H9 (cell line): ENCODE measurements around the gene FGF21. TPM values are rescaled to one million over a fixed set of nuclear protein-coding genes. Genes with fewer than 3 reads are reported as not detected.
A peak's percentile ranks its signal among the peaks of the same experiment; 100 is the strongest.

Experiments used
- DNase-seq: peaks from one replicate; pipeline ENCODE4 v3.0.0-alpha.2; 2017
- H2AFZ ChIP-seq: one replicate; pipeline ENCODE4 v1.6.1; 2013; ENCODE audit warnings: mild to moderate bottlenecking, low read length, control low read depth, moderate library complexity
- H2AK5ac ChIP-seq: 2 replicates; pipeline ENCODE4 v1.6.1; 2013; ENCODE audit warnings: low read length, control low read depth, mixed read lengths; ENCODE audit not compliant: insufficient read length
- H2BK120ac ChIP-seq: one replicate; pipeline ENCODE4 v1.6.1; 2013; ENCODE audit warnings: low read depth, mild to moderate bottlenecking, low read length, control low read depth, inconsistent platforms; ENCODE audit not compliant: poor library complexity, severe bottlenecking
- H2BK12ac ChIP-seq: 2 replicates; pipeline ENCODE4 v1.6.1; 2013; ENCODE audit warnings: low read length, control low read depth, mixed read lengths, low read depth; ENCODE audit not compliant: insufficient read length
- H2BK15ac ChIP-seq: 2 replicates; pipeline ENCODE4 v1.6.1; 2013; ENCODE audit warnings: low read depth, low read length, control low read depth
- H2BK20ac ChIP-seq: one replicate; pipeline ENCODE4 v1.6.1; 2013; ENCODE audit warnings: low read depth, mild to moderate bottlenecking, low read length, control low read depth, inconsistent platforms; ENCODE audit not compliant: poor library complexity, severe bottlenecking
- H2BK5ac ChIP-seq: 2 replicates; pipeline ENCODE4 v1.6.1; 2013; ENCODE audit warnings: low read length, control low read depth, mixed read lengths; ENCODE audit not compliant: insufficient read length
- H3K14ac ChIP-seq: 2 replicates; pipeline ENCODE4 v1.6.1; 2013; ENCODE audit warnings: low read length, control low read depth; ENCODE audit not compliant: insufficient read depth
- H3K18ac ChIP-seq: 2 replicates; pipeline ENCODE4 v1.6.1; 2013; ENCODE audit warnings: low read depth, mild to moderate bottlenecking, mixed read lengths, low read length, control low read depth; ENCODE audit not compliant: insufficient read length
- H3K23ac ChIP-seq: 2 replicates; pipeline ENCODE4 v1.6.1; 2013; ENCODE audit warnings: low read length, control low read depth, mixed read lengths, low read depth; ENCODE audit not compliant: insufficient read length
- H3K23me2 ChIP-seq: 2 replicates; pipeline ENCODE4 v1.6.1; 2013; ENCODE audit warnings: low read depth, mild to moderate bottlenecking, mixed read lengths, low read length, control low read depth; ENCODE audit not compliant: insufficient read length, poor library complexity, severe bottlenecking
- H3K27ac ChIP-seq: 2 replicates; pipeline ENCODE4 v1.5.1; 2013; ENCODE audit warnings: low read length, control low read depth, mixed read lengths, low read depth; ENCODE audit not compliant: insufficient read length
- H3K27me3 ChIP-seq: 2 replicates; pipeline ENCODE4 v1.6.1; 2013; ENCODE audit warnings: low read length, control low read depth, inconsistent platforms; ENCODE audit not compliant: insufficient read depth
- H3K4ac ChIP-seq: 2 replicates; pipeline ENCODE4 v1.6.1; 2013; ENCODE audit warnings: low read depth, mild to moderate bottlenecking, control low read depth, inconsistent platforms, low read length, moderate library complexity
- H3K4me1 ChIP-seq: 2 replicates; pipeline ENCODE4 v1.6.1; 2013; ENCODE audit warnings: low read length, control low read depth, inconsistent platforms; ENCODE audit not compliant: insufficient read depth
- H3K4me2 ChIP-seq: 2 replicates; pipeline ENCODE4 v1.6.1; 2013; ENCODE audit warnings: low read length, control low read depth, mixed read lengths; ENCODE audit not compliant: insufficient read length, insufficient read depth
- H3K56ac ChIP-seq: 2 replicates; pipeline ENCODE4 v1.6.1; 2013; ENCODE audit warnings: low read depth, mild to moderate bottlenecking, mixed read lengths, low read length, control low read depth; ENCODE audit not compliant: insufficient read length
- H3K79me1 ChIP-seq: 2 replicates; pipeline ENCODE4 v1.6.1; 2013; ENCODE audit warnings: low read depth, mild to moderate bottlenecking, moderate library complexity, low read length, control low read depth, inconsistent platforms; ENCODE audit not compliant: insufficient read depth, poor library complexity, severe bottlenecking
- H3K79me2 ChIP-seq: 2 replicates; pipeline ENCODE4 v1.6.1; 2013; ENCODE audit warnings: low read length, control low read depth, inconsistent platforms; ENCODE audit not compliant: insufficient read depth
- H3K9ac ChIP-seq: 2 replicates; pipeline ENCODE4 v1.6.1; 2013; ENCODE audit warnings: low read length, control low read depth, mixed read lengths; ENCODE audit not compliant: insufficient read length; ENCODE audit errors: extremely low read depth
- H3K9me3 ChIP-seq: one replicate; pipeline ENCODE4 v1.6.1; 2013; ENCODE audit warnings: low read depth, low read length, inconsistent platforms; ENCODE audit not compliant: control insufficient read depth
- H3T11ph ChIP-seq: one replicate; pipeline ENCODE4 v1.6.1; 2013; ENCODE audit warnings: mild to moderate bottlenecking, low read length, control low read depth, inconsistent platforms
- H4K20me1 ChIP-seq: one replicate; pipeline ENCODE4 v1.6.1; 2013; ENCODE audit not compliant: control insufficient read depth, insufficient read length, insufficient read depth
- H4K5ac ChIP-seq: 2 replicates; pipeline ENCODE4 v1.6.1; 2013; ENCODE audit warnings: low read depth, mild to moderate bottlenecking, mixed read lengths, low read length, control low read depth; ENCODE audit not compliant: insufficient read length
- H4K8ac ChIP-seq: replicated peaks from 2 replicates; pipeline ENCODE4 v1.6.1; 2013; ENCODE audit warnings: low read length, control low read depth, mixed read lengths, low read depth; ENCODE audit not compliant: insufficient read length
- H4K91ac ChIP-seq: 2 replicates; pipeline ENCODE4 v1.6.1; 2013; ENCODE audit warnings: low read depth, mild to moderate bottlenecking, moderate library complexity, mixed read lengths, low read length, control low read depth; ENCODE audit not compliant: insufficient read length
- H3K27ac Mint-ChIP-seq, 3 experiments: 2 replicates in 2 of 3; 3 replicates in 1 of 3; pipeline ENCODE4 v1.8.0; 2020 to 2021; ENCODE audit warnings: mixed read lengths in 3 of 3, mild to moderate bottlenecking in 1 of 3, moderate library complexity in 1 of 3
- H3K27me3 Mint-ChIP-seq: 2 replicates; pipeline ENCODE4 v1.8.0; 2021; ENCODE audit warnings: low read depth, mild to moderate bottlenecking, moderate library complexity, mixed read lengths
- H3K36me3 Mint-ChIP-seq, 3 experiments: 2 replicates in 2 of 3; 3 replicates in 1 of 3; pipeline ENCODE4 v1.8.0; 2020 to 2021; ENCODE audit warnings: low read depth in 3 of 3, mixed read lengths in 3 of 3; ENCODE audit not compliant: insufficient read depth in 1 of 3
- H3K4me1 Mint-ChIP-seq, 2 experiments: 2 replicates each; pipeline ENCODE4 v1.8.0; 2020; ENCODE audit warnings: mixed read lengths in 2 of 2
- H3K4me3 Mint-ChIP-seq, 2 experiments: 2 replicates in 1 of 2; 3 replicates in 1 of 2; pipeline ENCODE4 v1.8.0; 2020 to 2021; ENCODE audit warnings: mild to moderate bottlenecking in 2 of 2, mixed read lengths in 2 of 2, moderate library complexity in 1 of 2
- H3K9me3 Mint-ChIP-seq, 2 experiments: 2 replicates in 1 of 2; 3 replicates in 1 of 2; pipeline ENCODE4 v1.8.0; 2020; ENCODE audit warnings: mild to moderate bottlenecking in 2 of 2, mixed read lengths in 2 of 2, moderate library complexity in 1 of 2
- WGBS: extraction: QIAGEN DNeasy Blood & Tissue Kit; methylation state at CpG from one replicate; pipeline ENCODE4 v1.1.7; 2013; ENCODE audit warnings: missing lambda C conversion rate, low lambda C conversion rate, mixed read lengths; ENCODE audit not compliant: insufficient read length; ENCODE audit errors: extremely low coverage; 5-methylcytosine and 5-hydroxymethylcytosine counted together
- total RNA-seq: library from RNA; stranded (reverse); gene quantifications from 2 replicates; pipeline ENCODE4 v1.2.1, GENCODE V29; 2021
- TF ChIP-seq, protein P1 (sequence below): fragments of 200-600 bp; sonication (generic); conservative IDR thresholded peaks from 3 replicates; pipeline ENCODE4 v1.8.0; 2021; ENCODE audit warnings: antibody characterized with exemption, mild to moderate bottlenecking

The FGF21 gene
- total RNA-seq, 1 experiment from 2014 or later: 0.90 TPM

DNA sequence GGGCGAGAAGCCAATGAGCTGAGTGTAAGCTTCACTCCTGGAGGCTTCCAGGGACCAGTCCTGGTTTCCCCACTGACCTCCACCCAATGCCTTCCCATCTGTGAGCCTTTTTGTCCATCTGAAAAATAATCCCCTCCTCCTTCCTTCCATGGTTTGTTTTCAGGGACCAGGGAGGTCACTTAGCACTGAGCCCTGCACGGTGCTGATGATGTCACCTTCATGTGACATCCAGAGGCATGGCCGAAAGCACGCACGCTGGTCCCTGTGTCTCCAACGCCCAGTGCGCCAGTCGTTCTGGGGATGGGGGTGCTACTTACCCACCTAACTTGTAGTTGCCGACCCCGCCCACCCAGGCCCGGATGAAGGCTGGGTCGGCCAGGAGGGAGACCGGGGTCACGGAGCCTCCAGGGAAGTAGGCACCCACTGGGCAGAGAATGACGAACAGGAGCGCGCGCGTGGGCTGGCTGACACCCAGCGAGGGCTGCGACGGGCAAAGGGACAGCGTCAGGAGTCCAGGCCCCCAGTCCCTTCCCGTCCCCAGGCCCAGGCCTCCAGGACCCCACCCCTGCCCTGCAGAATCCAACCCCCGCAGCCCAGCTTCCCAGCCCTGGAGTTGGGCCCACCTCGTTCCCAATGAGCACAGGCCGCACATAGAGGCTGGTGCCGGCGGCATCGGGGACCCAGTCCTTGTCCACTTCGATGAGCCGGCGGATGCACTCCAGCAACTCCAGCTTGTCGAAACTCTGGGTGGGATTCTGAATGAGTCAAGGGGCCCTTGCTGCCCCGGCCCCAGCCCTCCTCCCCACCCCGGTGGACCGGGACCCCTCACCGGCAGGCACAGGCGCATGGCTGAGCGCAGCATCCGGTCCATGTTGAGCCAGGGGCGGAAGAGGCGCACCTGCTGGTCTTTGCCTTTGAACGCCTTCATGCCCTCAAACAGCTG, 44.3 kb downstream of the FGF21 start:
- Histone ChIP-seq H3K4ac (no peak overlapping the region), H4K8ac (no peak overlapping the region), H4K5ac (no peak overlapping the region), H2BK5ac (no peak overlapping the region), H2BK12ac (peak overlapping the region; percentile 16), H2AFZ (no peak overlapping the region), H2AK5ac (no peak overlapping the region), H2BK120ac (no peak overlapping the region), H3K4me1 (peaks cover 4% of the 10 kb centered on the region; the same call in 1 of the 2 replicates), H3K4me2 (no peak overlapping the region), H2BK20ac (no peak overlapping the region), H3K23ac (no peak overlapping the region), H3K27me3 (no peaks in the 10 kb centered on the region), H3K18ac (peak overlapping the region; percentile 22), H3K23me2 (no peaks in the 10 kb centered on the region), H3K56ac (no peak overlapping the region), H4K91ac (no peak overlapping the region), H3T11ph (no peak overlapping the region), H3K14ac (no peak overlapping the region), H4K20me1 (no peaks in the 10 kb centered on the region), H3K79me2 (no peaks in the 10 kb centered on the region), H3K9ac (no peak overlapping the region), H3K79me1 (no peaks in the 10 kb centered on the region), H2BK15ac (no peak overlapping the region), H3K9me3 (no peaks in the 10 kb centered on the region), H3K27ac (no peak overlapping the region)
- Mint-ChIP-seq H3K4me1 (peaks cover 17% of the 10 kb centered on the region in 2 experiments), H3K9me3 (0 out of 5 replicates have a peak, but pooled peaks cover 0 to 2% of the 10 kb centered on the region in 2 experiments), H3K4me3 (no peak overlapping the region; a peak in 1 of 5 replicates), H3K27me3 (no peaks in the 10 kb centered on the region; the same call in none of the 2 replicates), H3K36me3 (no peaks in the 10 kb centered on the region; a peak in 2 of 7 replicates), H3K27ac (peak overlapping the region in 2 of 3 experiments; percentile 51 to 83; a peak in 4 of 7 replicates)
- TF ChIP-seq, protein P1, sequence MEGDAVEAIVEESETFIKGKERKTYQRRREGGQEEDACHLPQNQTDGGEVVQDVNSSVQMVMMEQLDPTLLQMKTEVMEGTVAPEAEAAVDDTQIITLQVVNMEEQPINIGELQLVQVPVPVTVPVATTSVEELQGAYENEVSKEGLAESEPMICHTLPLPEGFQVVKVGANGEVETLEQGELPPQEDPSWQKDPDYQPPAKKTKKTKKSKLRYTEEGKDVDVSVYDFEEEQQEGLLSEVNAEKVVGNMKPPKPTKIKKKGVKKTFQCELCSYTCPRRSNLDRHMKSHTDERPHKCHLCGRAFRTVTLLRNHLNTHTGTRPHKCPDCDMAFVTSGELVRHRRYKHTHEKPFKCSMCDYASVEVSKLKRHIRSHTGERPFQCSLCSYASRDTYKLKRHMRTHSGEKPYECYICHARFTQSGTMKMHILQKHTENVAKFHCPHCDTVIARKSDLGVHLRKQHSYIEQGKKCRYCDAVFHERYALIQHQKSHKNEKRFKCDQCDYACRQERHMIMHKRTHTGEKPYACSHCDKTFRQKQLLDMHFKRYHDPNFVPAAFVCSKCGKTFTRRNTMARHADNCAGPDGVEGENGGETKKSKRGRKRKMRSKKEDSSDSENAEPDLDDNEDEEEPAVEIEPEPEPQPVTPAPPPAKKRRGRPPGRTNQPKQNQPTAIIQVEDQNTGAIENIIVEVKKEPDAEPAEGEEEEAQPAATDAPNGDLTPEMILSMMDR: no peak
- no CpG with 5 or more reads among the region's 44 CpGs for WGBS
- no peak for DNase-seq
